Endothelial cell (in vitro differentiated cells): ENCODE data around the gene C1QTNF12. TPM values are rescaled to one million over a fixed set of nuclear protein-coding genes. Genes with fewer than 3 reads are reported as not detected.

Experiments
- DNase-seq: peaks from one replicate; pipeline ENCODE4 v3.0.0; 2021; ENCODE audit warnings: low spot score
- H3K27ac Mint-ChIP-seq: one replicate; pipeline ENCODE4 v1.8.0; 2021; ENCODE audit warnings: mixed read lengths, inconsistent platforms; ENCODE audit not compliant: unreplicated experiment
- H3K27me3 Mint-ChIP-seq: one replicate; pipeline ENCODE4 v1.8.0; 2021; ENCODE audit warnings: mild to moderate bottlenecking, moderate library complexity, mixed read lengths, inconsistent platforms; ENCODE audit not compliant: unreplicated experiment
- H3K36me3 Mint-ChIP-seq: one replicate; pipeline ENCODE4 v1.8.0; 2021; ENCODE audit warnings: mild to moderate bottlenecking, low read depth, mixed read lengths, inconsistent platforms; ENCODE audit not compliant: unreplicated experiment
- H3K4me1 Mint-ChIP-seq: one replicate; pipeline ENCODE4 v1.8.0; 2021; ENCODE audit warnings: mild to moderate bottlenecking, mixed read lengths, inconsistent platforms; ENCODE audit not compliant: unreplicated experiment
- H3K4me3 Mint-ChIP-seq: one replicate; pipeline ENCODE4 v1.8.0; 2021; ENCODE audit warnings: mild to moderate bottlenecking, mixed read lengths, inconsistent platforms; ENCODE audit not compliant: unreplicated experiment
- H3K9me3 Mint-ChIP-seq: one replicate; pipeline ENCODE4 v1.8.0; 2021; ENCODE audit warnings: mixed read lengths, inconsistent platforms; ENCODE audit not compliant: unreplicated experiment
- CTCF ChIP-seq: fragments of 200-600 bp; sonication (generic); IDR thresholded peaks from one replicate; pipeline ENCODE4 v1.5.0; 2021; ENCODE audit warnings: antibody characterized with exemption; ENCODE audit not compliant: unreplicated experiment
- total RNA-seq: library from RNA; stranded (reverse); fragmentation: NEBNext Ultra II Directional; extraction: Animal tissue kit (Norgen Biotek cat#: 25700); gene quantifications from one replicate; pipeline ENCODE4 v1.2.1, GENCODE V29; 2021; ENCODE audit not compliant: unreplicated experiment

C1QTNF12 gene
- total RNA-seq, 1 donor from 2014 or later: 0.69 TPM

GRCh38 chr1:1287288-1288110 is 41.0 kb upstream of the C1QTNF12 start:
- no peak for DNase-seq
- Mint-ChIP-seq H3K27ac (no peak overlapping the region), H3K4me3 (no peak overlapping the region), H3K4me1 (no peaks in the 10 kb centered on the region), H3K9me3 (no peaks in the 10 kb centered on the region), H3K36me3 (no peaks in the 10 kb centered on the region), H3K27me3 (peaks cover 8% of the 10 kb centered on the region)
- TF ChIP-seq CTCF: no peak

- no peak overlapping the region for H3K27ac Mint-ChIP-seq
- H3K27me3 Mint-ChIP-seq: peaks cover 10% of the 10 kb centered on the region
- no peaks in the 10 kb centered on the region for H3K4me1 Mint-ChIP-seq
- no peaks in the 10 kb centered on the region for H3K36me3 Mint-ChIP-seq
- H3K9me3 Mint-ChIP-seq: no peaks in the 10 kb centered on the region
- no peak for TF ChIP-seq CTCF
- DNase-seq: no peak
- no peak overlapping the region for H3K4me3 Mint-ChIP-seq
Observed at GRCh38 chr1:1286313-1287261, 40.1 kb upstream of the C1QTNF12 start.

GRCh38 chr1:1285611-1286311 is 39.2 kb upstream of the C1QTNF12 start:
- DNase-seq: no peak
- H3K4me3 Mint-ChIP-seq: no peak overlapping the region
- no peak overlapping the region for H3K27ac Mint-ChIP-seq
- no peaks in the 10 kb centered on the region for H3K36me3 Mint-ChIP-seq
- no peaks in the 10 kb centered on the region for H3K9me3 Mint-ChIP-seq
- no peak for TF ChIP-seq CTCF
- H3K4me1 Mint-ChIP-seq: no peaks in the 10 kb centered on the region
- peaks cover 10% of the 10 kb centered on the region for H3K27me3 Mint-ChIP-seq

GRCh38 chr1:1285102-1285571 is 38.6 kb upstream of the C1QTNF12 start:
- no peak overlapping the region for H3K4me3 Mint-ChIP-seq
- H3K27me3 Mint-ChIP-seq: peaks cover 9% of the 10 kb centered on the region
- TF ChIP-seq CTCF: no peak
- no peak for DNase-seq
- H3K27ac Mint-ChIP-seq: no peak overlapping the region
- no peaks in the 10 kb centered on the region for H3K9me3 Mint-ChIP-seq
- no peaks in the 10 kb centered on the region for H3K4me1 Mint-ChIP-seq
- H3K36me3 Mint-ChIP-seq: no peaks in the 10 kb centered on the region
